Activated naive CD4-positive, alpha-beta T cell treated with anti-CD3 and anti-CD28 coated beads for 36 hours (primary cell): Measurements from ENCODE around the gene DOK1. TPM values are rescaled to one million over a fixed set of nuclear protein-coding genes. Genes with fewer than 3 reads are reported as not detected.

ENCODE experiments used
- CTCF ChIA-PET: fragments of 350-600 bp; sonication (Branson Sonifier 250); formaldehyde crosslinking; loops from one replicate; lab custom pipeline; 2021; ENCODE audit warnings: antibody characterized with exemption; lab: Charles Lee
- DNase-seq: peaks from one replicate; pipeline ENCODE4 v3.0.0-alpha.2; 2020
- H3K27ac Mint-ChIP-seq: one replicate; pipeline ENCODE4 v1.8.0; 2021; ENCODE audit warnings: mild to moderate bottlenecking, mixed read lengths
- H3K27me3 Mint-ChIP-seq: one replicate; pipeline ENCODE4 v1.8.0; 2021; ENCODE audit warnings: low read depth, mixed read lengths
- H3K36me3 Mint-ChIP-seq: one replicate; pipeline ENCODE4 v1.8.0; 2021; ENCODE audit warnings: low read depth, mixed read lengths
- H3K4me1 Mint-ChIP-seq: one replicate; pipeline ENCODE4 v1.8.0; 2021; ENCODE audit warnings: low read depth, mixed read lengths
- H3K4me3 Mint-ChIP-seq: one replicate; pipeline ENCODE4 v1.8.0; 2021; ENCODE audit warnings: mild to moderate bottlenecking, moderate library complexity, mixed read lengths
- H3K9me3 Mint-ChIP-seq: one replicate; pipeline ENCODE4 v1.8.0; 2021; ENCODE audit warnings: mixed read lengths
- intact Hi-C: fragments of 100-400 bp; cut with micrococcal nuclease; formaldehyde crosslinking; loops from one replicate; pipeline ENCODE4 v1.15.1; 2023
- total RNA-seq, 2 experiments: library from RNA; stranded (reverse); gene quantifications; one replicate each; pipeline ENCODE4 v1.2.3, GENCODE V29; 2021

DOK1 gene
- total RNA-seq, 2 experiments from 2014 or later, result 12.3 to 13.2 TPM

DNA sequence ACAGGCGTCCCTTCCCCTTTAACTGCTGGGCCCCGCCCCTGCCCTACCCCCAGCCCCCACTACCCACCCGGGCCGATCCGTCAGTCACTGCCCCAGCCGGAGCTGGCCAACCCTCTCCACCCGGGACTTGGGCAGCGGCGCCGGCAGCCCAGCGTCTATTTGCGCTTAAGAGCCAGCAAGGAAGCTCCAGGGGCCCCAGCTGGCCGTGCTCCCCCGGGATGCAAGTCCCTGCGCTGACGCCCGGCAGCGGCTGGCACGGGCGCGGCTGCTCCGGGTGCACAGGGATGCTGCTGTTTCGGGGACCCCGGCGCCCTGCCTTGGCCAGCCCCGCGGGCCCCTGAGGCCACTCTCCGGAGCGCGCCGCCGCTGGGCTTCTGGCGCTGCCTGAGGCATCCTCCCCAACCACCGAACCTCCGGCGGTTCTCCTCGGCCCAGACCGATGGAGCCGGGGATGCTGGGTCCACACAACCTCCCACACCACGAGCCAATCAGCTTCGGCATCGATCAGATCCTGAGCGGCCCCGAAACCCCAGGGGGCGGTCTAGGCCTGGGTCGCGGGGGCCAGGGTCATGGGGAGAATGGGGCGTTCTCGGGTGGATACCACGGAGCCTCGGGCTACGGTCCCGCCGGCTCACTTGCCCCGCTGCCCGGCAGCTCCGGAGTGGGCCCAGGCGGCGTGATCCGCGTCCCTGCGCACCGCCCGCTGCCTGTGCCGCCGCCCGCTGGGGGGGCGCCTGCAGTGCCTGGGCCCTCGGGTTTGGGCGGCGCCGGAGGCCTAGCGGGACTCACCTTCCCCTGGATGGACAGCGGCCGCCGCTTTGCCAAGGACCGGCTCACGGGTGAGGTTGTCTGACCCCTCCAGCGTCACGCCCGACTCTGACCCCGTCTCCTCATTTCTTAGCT is 39.9 kb upstream of the DOK1 start, which contains the start of gene TLX2:
TLX2 (plus strand) TSS at position 83 of the 903 bp plus-strand sequence; CDS start at position 440, 357 bp downstream.
- DNase-seq, result no peak
- Mint-ChIP-seq H3K27me3 (peaks cover 67% of the 10 kb centered on the region), H3K4me1 (peaks cover 17% of the 10 kb centered on the region), H3K27ac (no peak within 1 kb of the TSS), H3K36me3 (peaks cover 1% of the 10 kb centered on the region), H3K4me3 (peak within 1 kb of the TSS; percentile 56), H3K9me3 (no peaks in the 10 kb centered on the region)
- CTCF ChIA-PET, result interaction anchor here (1.1 to 1.3 kb wide), 3 partner anchors 14 to 72 kb away, joined by 3 read pairs; no protein-coding TSS in a partner anchor
- intact Hi-C loops, result no loop called here

DNA sequence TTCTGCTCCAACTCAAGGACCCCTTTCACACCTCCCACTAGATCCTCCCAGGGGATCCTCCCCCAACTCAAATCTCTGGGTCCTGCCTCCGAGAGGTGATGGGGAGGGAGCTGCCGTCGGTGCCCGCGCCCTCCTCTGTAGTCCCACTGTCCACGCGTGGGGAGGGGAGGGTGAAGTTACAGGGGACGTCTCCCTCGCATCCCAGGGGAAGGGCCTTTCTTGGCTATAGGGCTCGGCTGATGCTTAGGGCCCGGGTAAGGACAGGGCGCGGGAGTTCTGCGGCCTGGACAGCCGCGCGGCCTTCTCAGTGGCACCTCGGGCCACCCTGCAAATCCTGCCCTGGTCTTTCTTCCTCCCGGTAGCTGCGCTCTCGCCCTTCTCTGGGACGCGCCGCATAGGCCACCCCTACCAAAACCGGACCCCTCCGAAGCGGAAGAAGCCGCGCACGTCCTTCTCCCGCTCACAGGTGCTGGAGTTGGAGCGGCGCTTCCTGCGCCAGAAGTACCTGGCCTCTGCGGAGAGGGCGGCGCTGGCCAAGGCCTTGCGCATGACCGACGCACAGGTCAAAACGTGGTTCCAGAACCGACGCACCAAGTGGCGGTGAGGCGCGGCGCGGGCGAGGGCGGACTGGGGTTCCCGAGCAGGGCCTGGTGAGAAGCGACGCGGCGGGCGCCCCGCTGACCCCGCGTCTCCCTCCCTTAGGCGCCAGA is 39.1 kb upstream of the DOK1 start:
- Mint-ChIP-seq H3K4me1 (peaks cover 17% of the 10 kb centered on the region), H3K4me3 (peak overlapping the region; percentile 56), H3K27ac (no peak overlapping the region), H3K27me3 (peaks cover 71% of the 10 kb centered on the region), H3K9me3 (no peaks in the 10 kb centered on the region), H3K36me3 (peaks cover 1% of the 10 kb centered on the region)
- intact Hi-C loops, result no loop called here
- CTCF ChIA-PET, result interaction anchor here (1.1 to 1.3 kb wide), 3 partner anchors 14 to 72 kb away, joined by 3 read pairs; no protein-coding TSS in a partner anchor
- DNase-seq, result no peak

DNA sequence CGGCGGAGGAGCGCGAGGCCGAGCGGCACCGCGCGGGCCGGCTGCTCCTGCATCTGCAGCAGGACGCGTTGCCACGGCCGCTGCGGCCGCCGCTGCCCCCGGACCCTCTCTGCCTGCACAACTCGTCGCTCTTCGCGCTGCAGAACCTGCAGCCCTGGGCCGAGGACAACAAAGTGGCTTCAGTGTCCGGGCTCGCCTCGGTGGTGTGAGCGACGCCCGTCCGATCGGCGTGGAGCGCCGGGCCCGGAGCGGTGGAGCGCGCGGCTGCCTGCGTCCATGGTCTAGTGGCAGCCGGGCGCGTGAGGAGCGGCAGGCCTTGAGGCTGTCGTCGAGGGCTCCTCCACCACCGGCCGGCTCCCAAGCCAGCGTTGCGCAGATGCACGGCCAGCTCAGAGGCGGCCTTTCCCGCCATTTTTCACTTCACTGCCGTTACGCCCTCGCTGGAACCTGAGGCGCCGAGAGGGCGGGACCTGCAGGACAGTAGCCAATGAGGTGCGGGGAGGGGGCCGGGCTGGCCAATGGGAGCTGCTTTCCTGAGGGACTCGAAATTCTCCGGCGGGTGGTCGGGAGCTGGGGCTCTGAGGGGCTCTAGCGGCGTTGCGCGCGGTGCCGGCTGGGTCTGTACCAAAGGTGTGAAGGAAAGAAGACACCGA is 38.4 kb upstream of the DOK1 start:
- DNase-seq, result peak; percentile 79
- H3K36me3 Mint-ChIP-seq, result peaks cover 1% of the 10 kb centered on the region
- CTCF ChIA-PET, result interaction anchor here (0.6 to 1.3 kb wide), 2 partner anchors 34 to 56 kb away, joined by 3 read pairs; no protein-coding TSS in a partner anchor
- H3K4me3 Mint-ChIP-seq, result peak overlapping the region; percentile 51
- H3K9me3 Mint-ChIP-seq, result no peaks in the 10 kb centered on the region
- H3K27me3 Mint-ChIP-seq, result peaks cover 70% of the 10 kb centered on the region
- H3K4me1 Mint-ChIP-seq, result peaks cover 17% of the 10 kb centered on the region
- intact Hi-C loops, result loop anchor here (1.0 kb wide), 3 partner anchors 9 to 18 kb away; partner anchors contain the start of genes AUP1, HTRA2 and PCGF1
- H3K27ac Mint-ChIP-seq, result no peak overlapping the region

DNA sequence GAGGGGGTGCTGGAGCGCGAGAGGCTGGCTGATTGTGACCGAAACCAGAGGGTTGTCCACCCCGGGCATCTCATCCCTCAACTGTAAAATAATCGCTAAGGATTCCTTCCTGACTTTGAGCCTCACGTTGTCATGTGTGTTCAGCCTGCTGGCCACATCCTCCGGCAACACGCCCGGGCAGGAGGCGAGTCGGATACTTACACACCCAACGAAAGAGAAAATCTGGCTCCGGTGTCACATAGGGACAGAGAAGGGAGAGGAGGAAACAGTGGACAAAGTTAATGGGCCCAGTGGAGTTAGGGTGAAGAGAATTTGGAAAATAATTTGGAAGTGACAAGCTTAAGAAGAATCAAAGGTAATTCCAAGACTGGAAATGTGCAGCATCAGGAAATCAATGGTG is 37.9 kb upstream of the DOK1 start:
- Mint-ChIP-seq H3K9me3 (no peaks in the 10 kb centered on the region), H3K36me3 (peaks cover 1% of the 10 kb centered on the region), H3K4me3 (peak overlapping the region; percentile 51), H3K4me1 (peaks cover 17% of the 10 kb centered on the region), H3K27me3 (peaks cover 65% of the 10 kb centered on the region), H3K27ac (no peak overlapping the region)
- CTCF ChIA-PET, result interaction anchor here (0.6 kb wide), 1 partner anchor 55 kb away, joined by 3 read pairs; no protein-coding TSS in a partner anchor
- intact Hi-C loops, result loop anchor here (1.0 kb wide), 3 partner anchors 9 to 18 kb away; partner anchors contain the start of genes AUP1, HTRA2 and PCGF1
- DNase-seq, result no peak

DNA sequence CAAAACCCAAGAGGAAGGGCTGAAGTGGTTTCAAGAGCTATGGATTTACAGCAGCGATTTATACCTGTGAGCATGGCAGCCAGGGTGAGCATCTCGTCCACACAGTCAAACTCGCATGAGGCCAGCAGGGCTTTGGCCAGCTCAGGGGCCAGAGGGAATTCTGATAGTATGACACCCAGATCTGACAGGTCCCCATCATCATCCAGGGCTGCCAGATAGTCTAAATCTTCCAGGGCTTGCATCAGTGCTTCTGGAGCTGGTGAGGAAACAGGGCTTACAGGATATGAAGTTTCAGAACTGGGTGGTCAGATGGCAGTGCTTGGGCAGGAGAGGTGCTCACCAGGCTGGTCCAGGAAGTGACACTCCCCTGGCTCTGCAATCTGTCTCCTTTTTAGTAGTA is 32.0 kb upstream of the DOK1 start:
- Mint-ChIP-seq H3K9me3 (no peaks in the 10 kb centered on the region), H3K4me3 (no peak overlapping the region), H3K36me3 (peaks cover 17% of the 10 kb centered on the region), H3K27me3 (peaks cover 22% of the 10 kb centered on the region), H3K4me1 (peaks cover 9% of the 10 kb centered on the region), H3K27ac (no peak overlapping the region)
- no peak for DNase-seq
- CTCF ChIA-PET, result interaction anchor here (0.9 to 1.4 kb wide), 2 partner anchors 9 to 39 kb away, joined by 3 to 4 read pairs; partner anchors contain the start of gene TTC31
- intact Hi-C loops, result no loop called here

DNA sequence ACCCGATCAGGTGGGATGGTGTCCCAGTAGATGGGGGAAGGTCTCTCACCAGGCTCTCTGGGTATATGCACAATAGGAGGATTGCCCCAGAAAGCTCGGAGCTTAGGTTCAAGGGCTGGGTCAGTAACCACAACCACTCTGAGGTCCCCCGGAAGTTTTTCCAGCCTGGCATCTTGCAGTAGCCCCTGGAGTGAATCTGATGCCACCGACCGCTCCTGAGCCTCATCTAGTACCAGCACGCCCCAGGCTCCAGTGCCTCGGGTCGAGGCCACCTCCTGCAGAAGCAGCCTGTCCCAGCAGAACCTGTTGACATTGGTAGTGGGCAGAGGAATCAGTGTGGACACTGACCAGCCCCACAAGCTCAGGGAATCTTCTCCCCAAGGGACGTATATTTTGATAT is 30.5 kb upstream of the DOK1 start:
- DNase-seq, result no peak
- Mint-ChIP-seq H3K36me3 (peaks cover 31% of the 10 kb centered on the region), H3K4me3 (no peak overlapping the region), H3K27ac (no peak overlapping the region), H3K27me3 (peaks cover 11% of the 10 kb centered on the region), H3K9me3 (no peaks in the 10 kb centered on the region), H3K4me1 (peaks cover 23% of the 10 kb centered on the region)
- CTCF ChIA-PET, result no interaction called here
- intact Hi-C loops, result no loop called here

DNA sequence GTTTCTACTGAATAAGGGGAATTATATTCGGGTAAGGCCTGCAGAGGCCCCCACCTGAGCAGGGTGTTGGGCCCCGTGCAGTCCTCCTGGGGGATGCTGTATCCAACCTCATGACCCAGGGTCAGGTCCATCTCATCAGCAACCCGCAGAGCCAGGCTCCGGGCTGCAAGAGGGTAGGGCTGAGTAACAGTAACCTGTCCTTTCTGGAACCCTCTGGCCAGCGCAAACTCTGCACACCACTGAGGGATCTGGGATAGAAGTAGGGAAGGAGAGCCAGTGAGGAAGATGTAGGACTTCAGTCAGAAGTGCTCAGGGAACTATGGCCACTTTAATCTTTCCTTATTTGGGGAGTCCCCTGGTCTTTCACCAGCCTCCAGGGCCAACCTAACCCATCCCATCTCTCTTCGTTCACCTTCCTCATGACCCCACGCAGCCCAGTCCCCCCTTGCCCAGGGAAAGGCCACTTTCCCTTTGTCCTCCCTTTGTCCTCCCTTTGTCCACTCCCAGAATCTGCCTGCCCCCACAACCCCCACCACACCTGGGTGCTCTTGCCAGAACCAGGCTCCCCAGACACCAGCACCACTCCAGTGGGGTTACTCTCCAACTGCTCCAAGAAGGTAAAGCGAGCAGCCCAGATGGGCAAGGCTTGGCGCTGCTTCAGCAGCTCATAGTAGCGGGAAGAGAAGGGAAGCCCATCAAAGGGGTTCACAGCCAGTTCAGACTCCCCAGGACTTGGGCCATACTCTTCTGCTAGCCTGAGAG is 29.4 kb upstream of the DOK1 start:
- H3K27me3 Mint-ChIP-seq, result peaks cover 3% of the 10 kb centered on the region
- peaks cover 34% of the 10 kb centered on the region for H3K36me3 Mint-ChIP-seq
- H3K9me3 Mint-ChIP-seq, result no peaks in the 10 kb centered on the region
- H3K4me3 Mint-ChIP-seq, result no peak overlapping the region
- H3K27ac Mint-ChIP-seq, result no peak overlapping the region
- peaks cover 24% of the 10 kb centered on the region for H3K4me1 Mint-ChIP-seq
- intact Hi-C loops, result no loop called here
- no peak for DNase-seq
- CTCF ChIA-PET, result no interaction called here

DNA sequence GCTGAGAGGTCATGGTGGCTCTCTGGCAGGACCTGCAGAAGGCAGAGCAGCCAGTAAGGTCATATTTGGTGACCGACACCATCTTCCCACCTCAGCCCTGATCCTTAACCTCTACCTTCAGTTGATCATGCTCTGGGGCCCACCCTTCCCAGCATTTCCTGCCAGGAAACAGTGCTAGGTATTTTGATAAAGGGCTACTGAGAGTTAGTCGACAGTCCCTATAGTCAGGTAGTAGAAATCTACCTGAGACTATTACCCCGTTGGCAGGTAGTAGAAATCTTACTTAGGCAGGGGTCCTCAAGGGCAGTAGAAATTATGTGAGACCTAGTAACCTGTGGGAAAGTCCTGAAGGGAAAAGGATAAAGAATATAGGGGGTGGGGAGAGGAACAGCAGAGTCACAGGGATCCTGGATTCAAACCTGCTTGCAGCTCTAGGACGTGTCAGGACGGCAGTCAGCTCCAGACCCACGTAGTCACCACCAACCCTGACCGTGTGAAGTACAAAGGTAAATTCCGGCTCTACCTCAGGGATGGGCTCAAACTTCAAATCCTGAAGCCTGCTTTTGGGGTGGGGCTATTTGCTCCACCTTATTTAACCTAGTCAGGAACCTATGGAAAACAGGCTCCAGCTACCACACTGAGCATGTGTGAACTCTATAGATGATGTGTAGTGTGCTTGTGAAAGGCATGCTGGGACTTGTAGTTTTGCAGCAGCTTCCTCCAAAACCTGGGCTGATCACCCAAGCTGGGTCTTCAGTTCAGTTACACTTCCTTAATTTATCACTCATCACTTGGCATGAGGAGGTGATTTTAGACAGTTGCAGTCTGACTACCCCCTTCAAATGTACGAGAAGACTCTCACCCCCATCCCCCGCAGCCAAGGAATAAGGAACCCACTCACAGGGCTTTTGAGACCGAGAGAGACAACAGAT is 28.5 kb upstream of the DOK1 start, which contains the start of gene DQX1:
DQX1 (minus strand) TSS at position 515 of the 932 bp plus-strand sequence; CDS start at position 13, 502 bp downstream.
- DNase-seq, result peak; percentile 33
- CTCF ChIA-PET, result interaction anchor here (1.1 kb wide), 1 partner anchor 62 kb away, joined by 5 read pairs; no protein-coding TSS in a partner anchor
- intact Hi-C loops, result no loop called here
- Mint-ChIP-seq H3K27me3 (no peaks in the 10 kb centered on the region), H3K27ac (peak within 1 kb of the TSS; percentile 9), H3K36me3 (peaks cover 36% of the 10 kb centered on the region), H3K4me3 (no peak within 1 kb of the TSS), H3K4me1 (peaks cover 27% of the 10 kb centered on the region), H3K9me3 (no peaks in the 10 kb centered on the region)

DNA sequence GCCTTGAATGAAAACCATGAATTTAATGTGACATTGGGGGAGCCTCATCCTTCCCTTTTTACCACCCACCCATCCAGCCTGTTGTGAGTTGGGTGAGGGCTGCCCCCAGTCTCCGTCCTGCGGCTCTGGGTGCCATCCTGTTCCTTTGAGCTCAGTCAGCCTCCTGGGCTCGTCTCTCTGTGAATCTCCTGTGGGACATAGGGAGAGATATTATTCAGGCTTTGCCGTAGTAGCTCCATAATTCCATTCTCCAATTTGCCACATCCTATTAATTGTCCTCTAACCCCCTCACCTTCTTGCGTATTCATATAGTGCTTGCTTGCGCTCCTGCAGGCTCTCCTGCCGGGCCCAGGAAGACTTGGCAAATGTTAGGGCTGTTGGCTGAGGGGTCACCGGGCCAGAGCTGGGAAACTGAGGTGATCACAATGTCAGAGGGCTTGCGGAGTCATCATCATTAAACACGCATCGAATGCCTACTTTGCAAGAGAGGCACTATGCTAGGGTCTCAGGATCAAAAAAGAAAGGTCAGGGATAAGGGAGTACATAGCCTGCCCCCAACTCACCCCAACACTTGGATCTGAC is 27.8 kb upstream of the DOK1 start:
- intact Hi-C loops, result no loop called here
- DNase-seq, result no peak
- Mint-ChIP-seq H3K4me1 (peaks cover 35% of the 10 kb centered on the region), H3K27me3 (no peaks in the 10 kb centered on the region), H3K9me3 (no peaks in the 10 kb centered on the region), H3K4me3 (no peak overlapping the region), H3K27ac (no peak overlapping the region), H3K36me3 (peaks cover 39% of the 10 kb centered on the region)
- CTCF ChIA-PET, result interaction anchor here (1.1 kb wide), 1 partner anchor 62 kb away, joined by 5 read pairs; no protein-coding TSS in a partner anchor

DNA sequence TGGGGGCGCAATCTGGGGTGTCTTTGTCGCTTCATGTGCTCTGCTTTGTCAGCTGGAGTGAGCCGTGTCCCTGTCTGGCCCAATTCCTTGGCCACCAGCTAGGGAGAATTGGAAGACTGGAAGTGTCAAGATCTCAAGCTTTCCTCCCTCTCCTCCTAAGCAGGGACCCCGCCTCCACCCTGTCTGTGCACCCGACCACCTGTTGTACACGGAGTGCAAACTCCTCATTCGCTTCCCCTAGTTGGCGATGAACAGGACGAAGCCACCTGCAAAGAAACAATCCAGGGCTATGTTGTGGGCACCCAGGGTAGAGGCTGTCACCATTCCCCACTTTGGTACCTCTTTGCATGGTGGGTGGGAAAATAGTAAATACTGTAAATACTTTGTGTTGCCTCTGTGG is 26.8 kb upstream of the DOK1 start:
- H3K27me3 Mint-ChIP-seq, result no peaks in the 10 kb centered on the region
- H3K4me3 Mint-ChIP-seq, result peak overlapping the region; percentile 98
- H3K36me3 Mint-ChIP-seq, result peaks cover 48% of the 10 kb centered on the region
- H3K9me3 Mint-ChIP-seq, result no peaks in the 10 kb centered on the region
- H3K4me1 Mint-ChIP-seq, result peaks cover 40% of the 10 kb centered on the region
- no peak overlapping the region for H3K27ac Mint-ChIP-seq
- CTCF ChIA-PET, result interaction anchor here (0.7 to 1.7 kb wide), 2 partner anchors 58 to 298 kb away, joined by 4 to 6 read pairs; no protein-coding TSS in a partner anchor
- no peak for DNase-seq
- intact Hi-C loops, result loop anchor here (2.0 kb wide), 1 partner anchor 73 kb away; the partner anchor contains the start of gene INO80B
